Islet of Langerhans (tissue), 1 donor: ENCODE measurements around the gene SYTL4.

Source experiments
- FAIRE-seq: peaks from one replicate; lab custom pipeline; 2011; peaks lifted over from hg19 to GRCh38; lab: Jason Lieb, UNC

Gene SYTL4

DNA sequence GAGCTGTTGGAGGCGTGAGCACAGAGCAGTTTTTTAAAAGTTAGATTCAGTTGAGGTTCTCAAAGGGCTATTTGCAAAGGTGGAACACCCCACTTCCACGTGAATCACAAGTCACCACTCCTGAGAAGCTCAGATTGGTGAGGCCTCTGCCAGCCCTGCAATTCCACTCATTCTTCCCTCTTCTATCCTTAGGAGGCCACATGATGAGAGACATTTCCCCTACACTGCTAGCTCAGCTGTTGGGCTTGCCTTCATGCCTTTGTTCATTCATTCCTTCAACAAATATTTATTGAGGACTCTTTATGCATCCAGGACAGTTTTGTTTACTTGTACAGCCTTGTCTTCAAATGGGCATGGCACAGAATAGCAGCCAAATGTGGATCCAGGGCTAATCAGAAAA is 84.2 kb downstream of the SYTL4 start:
- FAIRE-seq = no peak

DNA sequence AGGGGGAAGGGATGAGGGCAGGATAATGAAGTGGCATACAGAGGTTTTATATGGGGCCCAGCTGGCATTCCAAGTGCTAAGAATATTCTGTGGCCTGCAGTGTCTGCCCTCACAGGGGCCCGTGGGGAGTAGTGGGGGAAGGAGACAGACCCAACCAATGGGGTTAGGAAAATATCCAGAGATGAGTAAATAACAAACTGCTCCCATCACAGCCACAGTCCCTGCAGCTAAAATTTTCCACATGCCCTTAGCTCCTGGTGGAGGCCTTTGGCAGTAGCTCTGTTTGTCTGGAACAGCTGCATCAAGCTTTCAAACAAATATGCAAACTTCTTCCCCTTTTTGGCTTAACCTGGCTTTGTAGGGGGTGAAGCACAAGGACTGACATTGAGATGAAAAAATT is 84.8 kb downstream of the SYTL4 start:
- no peak for FAIRE-seq

DNA sequence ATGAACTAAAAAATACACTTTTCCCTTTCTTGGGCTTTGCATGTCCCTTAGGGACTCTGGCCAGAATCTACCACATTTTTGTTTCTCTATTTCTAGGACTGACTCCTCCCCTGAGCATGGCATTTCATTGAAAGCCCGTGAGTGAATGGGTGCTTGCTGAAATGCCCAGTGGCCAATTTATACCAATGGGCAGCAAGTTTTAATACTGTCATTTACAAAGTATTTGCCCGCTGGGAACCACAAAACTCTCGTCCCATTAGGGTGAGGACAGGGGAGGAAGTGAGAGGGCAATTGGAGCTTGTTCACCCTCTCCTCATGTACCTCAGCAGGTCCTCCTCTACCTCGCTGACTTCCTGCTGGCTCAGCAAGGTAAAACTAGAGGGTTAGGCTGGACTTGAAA is 86.8 kb downstream of the SYTL4 start:
- no peak for FAIRE-seq

DNA sequence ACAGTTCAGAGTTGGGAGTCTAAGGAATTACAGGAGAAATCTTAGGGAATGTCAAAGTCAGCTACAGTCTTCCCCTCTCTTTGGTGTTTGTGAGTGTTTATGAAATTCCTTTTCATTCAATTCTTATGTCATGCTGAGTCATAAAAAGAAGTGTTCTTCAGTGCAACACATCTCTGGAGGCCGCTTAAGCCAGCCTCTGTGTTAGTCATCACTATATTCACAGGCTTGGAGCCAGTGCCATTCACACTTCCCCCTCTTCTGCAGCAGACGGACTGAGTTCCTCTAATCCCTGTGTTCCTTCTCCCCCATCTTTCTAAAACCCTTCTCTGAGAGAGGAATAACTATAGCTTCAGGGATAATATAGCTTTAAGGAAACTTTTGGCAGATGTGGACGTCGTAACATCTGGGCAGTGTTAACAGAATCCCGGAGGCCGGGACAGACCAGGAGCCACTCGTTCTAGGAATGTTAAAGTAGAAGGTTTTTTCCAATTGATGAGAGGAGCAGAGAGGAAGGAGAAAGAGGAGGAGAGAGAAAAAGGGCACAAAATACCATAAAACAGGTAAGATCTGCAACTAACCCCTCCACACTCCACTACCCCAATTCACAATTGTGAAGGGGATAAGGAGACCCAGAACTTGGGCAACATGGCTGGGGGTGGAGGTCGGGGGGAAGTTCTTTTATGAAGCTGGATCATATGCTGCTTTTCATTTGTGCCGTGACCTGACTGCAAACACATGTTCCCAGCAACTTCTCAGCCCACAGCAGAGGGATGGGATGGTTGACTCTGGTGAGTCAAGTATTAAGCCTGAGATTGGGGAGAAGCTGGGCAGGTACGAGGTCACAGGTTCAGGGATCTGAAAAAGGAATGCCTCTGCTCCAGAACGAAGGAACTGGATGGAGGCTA is 87.7 kb downstream of the SYTL4 start, which contains the start of gene SRPX2:
TSS of gene SRPX2 (plus strand) at position 244 of the 905 bp plus-strand sequence. CDS start 2,124 bp downstream, outside the sequence.
- no peak for FAIRE-seq

- FAIRE-seq = no peak
These were observed 88.7 kb downstream of the SYTL4 start for GRCh38 chrX:100643212-100643611.

DNA sequence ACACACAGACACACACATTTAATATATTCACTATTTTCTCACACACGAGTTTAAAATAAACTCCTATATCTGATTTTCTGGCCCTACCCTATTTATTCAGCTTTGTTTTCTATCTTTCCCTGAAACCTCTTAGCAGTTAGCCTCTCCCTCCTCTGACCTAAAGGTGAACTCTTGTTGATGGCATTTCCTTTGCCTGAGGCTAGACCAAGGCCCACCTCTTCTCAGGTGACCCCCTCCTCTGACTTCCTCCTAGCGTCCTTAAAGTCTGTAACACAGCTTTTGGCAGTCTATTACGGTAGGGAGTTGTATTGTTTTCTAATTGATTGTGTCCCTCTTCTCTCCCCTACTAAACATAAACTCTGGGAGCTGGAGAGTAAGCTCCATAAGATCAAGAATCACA is 89.6 kb downstream of the SYTL4 start:
- no peak for FAIRE-seq

DNA sequence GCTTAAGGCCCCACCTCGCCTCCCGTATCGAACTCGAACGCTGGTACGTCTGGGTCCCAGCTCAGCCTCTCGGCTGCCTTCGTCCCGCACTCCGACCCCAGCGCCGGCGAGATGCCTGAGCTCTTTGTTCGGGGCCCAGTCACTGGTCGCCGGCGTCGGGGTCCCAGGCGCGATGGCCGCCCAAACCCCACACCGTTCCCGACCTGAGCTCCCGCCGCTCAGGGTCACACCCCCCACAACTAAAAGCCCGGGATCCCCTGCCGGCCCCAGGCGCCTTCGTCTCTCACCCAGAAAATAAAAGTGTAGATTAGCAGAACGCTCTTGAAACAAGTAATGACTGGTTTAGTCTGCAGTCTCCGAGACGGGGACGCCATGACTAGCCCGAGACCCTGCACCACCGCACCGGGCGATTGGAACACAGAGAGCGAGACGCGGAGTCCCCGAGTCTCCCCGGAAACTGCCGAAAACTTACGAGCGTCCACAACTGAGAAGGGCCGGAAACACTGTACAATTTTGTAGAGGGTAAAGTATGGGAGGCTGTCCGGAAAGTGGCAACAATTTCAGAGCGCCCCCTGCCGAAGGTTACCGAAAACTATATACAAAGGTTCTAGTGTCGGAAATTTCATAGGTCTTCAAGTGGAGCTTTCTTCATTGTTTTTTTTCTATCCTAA is 95.5 kb downstream of the SYTL4 start, which contains the start of gene TSPAN6:
TSS of gene TSPAN6 (minus strand) at position 486 of the 671 bp plus-strand sequence. CDS start at position 374, 112 bp downstream.
- peak; percentile 73 for FAIRE-seq

DNA sequence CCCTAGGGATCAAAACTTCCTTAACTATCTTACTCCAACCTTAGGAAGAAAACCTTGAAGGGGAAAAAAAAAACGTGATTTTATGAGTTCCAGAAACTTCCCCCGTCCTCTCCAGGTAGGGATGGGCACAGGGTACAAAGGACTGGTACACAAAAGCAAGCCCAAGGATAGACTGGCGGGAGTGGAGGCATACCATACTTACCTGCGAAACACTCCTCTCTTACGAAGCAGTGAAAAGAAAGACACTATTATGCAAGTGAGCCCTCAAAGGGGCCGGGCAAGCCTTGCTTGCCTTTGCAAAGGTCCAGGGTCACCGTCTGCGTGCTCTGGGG is 96.0 kb downstream of the SYTL4 start:
- no peak for FAIRE-seq

- FAIRE-seq = no peak
These were observed 96.9 kb downstream of the SYTL4 start for GRCh38 chrX:100635040-100635439.

DNA sequence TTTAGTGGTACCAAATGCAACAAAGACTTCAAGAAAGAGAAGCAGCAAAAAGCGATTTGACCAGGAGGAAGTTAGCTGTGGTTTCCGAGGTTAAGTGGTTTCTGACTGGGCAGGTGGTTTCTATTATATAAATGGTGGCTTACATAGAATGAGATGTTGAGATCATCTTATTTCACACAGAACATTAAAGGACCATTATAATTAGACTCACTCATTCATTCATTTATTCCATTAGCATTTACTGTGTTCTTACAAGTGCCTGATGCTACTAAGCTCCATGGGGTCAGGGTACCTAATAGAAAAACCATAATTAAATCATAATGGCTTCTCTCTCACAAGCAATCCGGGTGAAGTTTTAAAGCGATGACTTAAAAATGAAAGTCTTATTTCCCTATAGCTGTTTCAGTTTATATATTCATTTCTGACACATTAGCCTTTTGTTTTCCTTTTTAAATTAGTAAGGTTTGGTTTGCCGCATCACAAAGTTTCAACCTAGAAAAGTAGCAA is 105.9 kb downstream of the SYTL4 start:
- no peak for FAIRE-seq
